ENCODE results near the gene APLP2.
"Not testable (repeated sequence)": the region's sequence is repeated elsewhere in the genome, so short reads cannot be mapped to it uniquely, and the experiment has no call there.

Gene APLP2

GRCh38 chr11:130150790-130151189, 81.1 kb downstream of the APLP2 start:
- no peak for DNase-seq

- no peak for DNase-seq
Observed at GRCh38 chr11:130151196-130151595, 81.5 kb downstream of the APLP2 start.

- DNase-seq = no peak
Observed at GRCh38 chr11:130156108-130157022, 86.7 kb downstream of the APLP2 start.

- DNase-seq = no peak
Observed at GRCh38 chr11:130157101-130157500, 87.4 kb downstream of the APLP2 start.

- no peak for DNase-seq
Observed at GRCh38 chr11:130157840-130158239, 88.1 kb downstream of the APLP2 start.

- no peak for DNase-seq
Observed at GRCh38 chr11:130159139-130159538, 89.4 kb downstream of the APLP2 start.

GRCh38 chr11:130159657-130160497, 90.2 kb downstream of the APLP2 start, which contains the start of gene ST14:
TSS of gene ST14 (plus strand) at chr11:130159782. CDS start at chr11:130159980, 198 bp downstream.
- no peak for DNase-seq

- no peak for DNase-seq
Observed at GRCh38 chr11:130160498-130161155, 90.9 kb downstream of the APLP2 start.

GRCh38 chr11:130161441-130162145, 91.9 kb downstream of the APLP2 start:
- no peak for DNase-seq

GRCh38 chr11:130162733-130163132, 93.0 kb downstream of the APLP2 start:
- DNase-seq = no peak

- no peak for DNase-seq
Observed at GRCh38 chr11:130163346-130164220, 93.9 kb downstream of the APLP2 start.

- no peak for DNase-seq
Observed at GRCh38 chr11:130164221-130164570, 94.5 kb downstream of the APLP2 start.

GRCh38 chr11:130165601-130166456, 96.1 kb downstream of the APLP2 start:
- no peak for DNase-seq

GRCh38 chr11:130166457-130166784, 96.7 kb downstream of the APLP2 start:
- no peak for DNase-seq

GRCh38 chr11:130167146-130167545, 97.5 kb downstream of the APLP2 start:
- DNase-seq = no peak

- DNase-seq = no peak
Observed at GRCh38 chr11:130168105-130168504, 98.4 kb downstream of the APLP2 start.

- no peak for DNase-seq
Observed at GRCh38 chr11:130170345-130170744, 100.7 kb downstream of the APLP2 start.

GRCh38 chr11:130171534-130171933, 101.8 kb downstream of the APLP2 start:
- no peak for DNase-seq

- DNase-seq = not testable (repeated sequence)
Observed at GRCh38 chr11:130172001-130172400, 102.3 kb downstream of the APLP2 start.

- DNase-seq = no peak
Observed at GRCh38 chr11:130174642-130175041, 104.9 kb downstream of the APLP2 start.

GRCh38 chr11:130175898-130176297, 106.2 kb downstream of the APLP2 start:
- no peak for DNase-seq

Data from effector CD8-positive, alpha-beta T cell (primary cell).